AG04449 (cell line): ENCODE data around the gene LDLRAD2.

Experiments
- CTCF ChIA-PET: fragments of 350-600 bp; formaldehyde crosslinking; extraction: SDS; loops from one replicate; lab custom pipeline; 2021; ENCODE audit warnings: antibody characterized with exemption; lab: Yijun Ruan, JAX
- POLR2A ChIA-PET: fragments of 400-600, 350-600 bp; formaldehyde crosslinking; extraction: SDS; loops from one replicate; lab custom pipeline; 2020; ENCODE audit warnings: antibody characterized with exemption, inconsistent platforms; lab: Yijun Ruan, JAX
- DNase-seq: peaks from one replicate; pipeline ENCODE4 v3.0.0-alpha.2; 2010; ENCODE audit warnings: low read depth, low spot score
- H3K4me3 ChIP-seq: 2 replicates; pipeline ENCODE4 v1.5.1; 2011; ENCODE audit warnings: low read depth, mild to moderate bottlenecking, control low read depth, low read length
- CTCF ChIP-seq: IDR thresholded peaks from one replicate; pipeline ENCODE4 v1.5.1; 2011; ENCODE audit warnings: mild to moderate bottlenecking, moderate library complexity, low read length, control low read depth, inconsistent platforms; ENCODE audit not compliant: insufficient read depth; ENCODE audit errors: missing control alignments

The LDLRAD2 gene

GRCh38 chr1:21839337-21840037 is 27.4 kb downstream of the LDLRAD2 start:
- POLR2A ChIA-PET = no interaction called here
- CTCF ChIA-PET = no interaction called here
- DNase-seq = no peak
- no peak for TF ChIP-seq CTCF
- no peak overlapping the region for H3K4me3 ChIP-seq

- ChIA-PET POLR2A (interaction anchor here (1.2 kb wide), 1 partner anchor 12 kb away, joined by 3 read pairs; no protein-coding TSS in a partner anchor), CTCF (no interaction called here)
- TF ChIP-seq CTCF = no peak
- no peak for DNase-seq
- H3K4me3 ChIP-seq = no peak overlapping the region
These were observed 28.9 kb downstream of the LDLRAD2 start for GRCh38 chr1:21840981-21841380.

GRCh38 chr1:21841852-21842466 is 29.9 kb downstream of the LDLRAD2 start:
- CTCF ChIA-PET = no interaction called here
- no peak for DNase-seq
- no peak for TF ChIP-seq CTCF
- POLR2A ChIA-PET = interaction anchor here (1.2 kb wide), 1 partner anchor 11 kb away, joined by 3 read pairs; no protein-coding TSS in a partner anchor
- no peak overlapping the region for H3K4me3 ChIP-seq

GRCh38 chr1:21842606-21843162 is 30.6 kb downstream of the LDLRAD2 start:
- ChIA-PET POLR2A (no interaction called here), CTCF (no interaction called here)
- no peak for TF ChIP-seq CTCF
- DNase-seq = no peak
- H3K4me3 ChIP-seq = no peak overlapping the region

- POLR2A ChIA-PET = no interaction called here
- no peak for TF ChIP-seq CTCF
- CTCF ChIA-PET = no interaction called here
- no peak for DNase-seq
- H3K4me3 ChIP-seq = no peak overlapping the region
These were observed 31.1 kb downstream of the LDLRAD2 start for GRCh38 chr1:21843208-21843607.

- no peak for TF ChIP-seq CTCF
- ChIA-PET CTCF (no interaction called here), POLR2A (no interaction called here)
- no peak for DNase-seq
- no peak overlapping the region for H3K4me3 ChIP-seq
These were observed 31.9 kb downstream of the LDLRAD2 start for GRCh38 chr1:21843996-21844395.
